NCI-H2107 treated with DMSO at 0.1 percent for 48 hours (cell line): ENCODE results near the gene UBE2J1.
A peak's percentile ranks its signal among the peaks of the same experiment; 100 is the strongest.

Source experiments
- DNase-seq: peaks from one replicate; lab custom pipeline; 2025; ENCODE audit not compliant: unreplicated experiment; lab: John Stamatoyannopoulos, UW

UBE2J1 gene

DNA sequence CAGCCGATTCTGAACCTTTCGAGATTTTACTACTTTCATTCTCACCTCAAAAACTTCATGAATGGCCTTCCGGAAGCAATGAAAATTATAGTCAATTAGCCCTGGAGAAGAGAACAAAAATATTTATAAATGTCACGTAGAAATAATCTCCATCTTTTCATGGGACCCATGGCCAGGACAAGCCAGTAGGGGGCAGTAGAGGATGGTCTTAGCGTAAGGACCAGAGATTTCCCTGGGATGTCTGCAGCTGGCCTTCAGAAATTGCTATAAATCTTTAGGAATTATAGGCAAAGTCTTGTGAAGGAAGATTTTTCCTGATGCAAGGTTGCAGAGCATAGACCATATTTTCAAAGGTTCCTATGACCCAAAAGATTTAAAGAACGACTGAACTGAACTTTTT lies 15.6 kb upstream of the UBE2J1 start:
- DNase-seq = peak; percentile 49

DNA sequence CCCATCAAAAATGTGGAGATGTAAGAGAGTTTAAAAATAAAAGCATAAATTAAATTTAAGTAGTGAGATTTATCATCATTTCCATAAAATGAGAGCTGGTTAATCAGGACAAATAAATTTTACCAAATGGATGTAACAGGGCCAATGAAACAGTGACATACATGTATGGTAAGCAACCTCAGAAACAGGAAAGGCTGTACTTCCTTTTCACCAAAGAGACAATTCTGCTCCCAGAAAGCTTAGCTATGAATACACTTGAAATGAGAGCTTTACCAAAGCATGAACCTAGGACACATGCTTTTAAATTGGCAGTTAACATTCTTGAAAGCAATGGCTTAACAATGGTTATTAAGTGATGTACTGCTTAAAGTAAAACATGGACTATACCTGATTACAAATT lies 12.1 kb upstream of the UBE2J1 start:
- no peak for DNase-seq

DNA sequence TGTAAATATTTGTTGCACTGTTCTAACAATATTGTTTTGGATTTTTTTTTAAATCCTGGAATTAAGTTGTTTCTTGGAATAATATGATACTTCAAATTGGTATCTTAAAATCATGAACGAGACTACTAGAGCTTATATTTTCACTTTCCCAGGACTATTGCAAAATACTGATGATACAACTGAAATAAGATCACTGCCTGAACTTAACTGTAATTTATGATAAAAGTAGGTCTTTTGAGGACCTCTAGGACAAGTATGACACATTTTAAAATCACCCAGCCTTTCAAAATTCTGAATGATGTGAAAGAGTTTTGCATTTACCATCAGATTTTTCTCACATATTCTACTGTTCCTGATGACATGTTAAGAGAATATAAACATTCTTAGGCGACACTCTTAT lies 8.6 kb upstream of the UBE2J1 start:
- no peak for DNase-seq

DNA sequence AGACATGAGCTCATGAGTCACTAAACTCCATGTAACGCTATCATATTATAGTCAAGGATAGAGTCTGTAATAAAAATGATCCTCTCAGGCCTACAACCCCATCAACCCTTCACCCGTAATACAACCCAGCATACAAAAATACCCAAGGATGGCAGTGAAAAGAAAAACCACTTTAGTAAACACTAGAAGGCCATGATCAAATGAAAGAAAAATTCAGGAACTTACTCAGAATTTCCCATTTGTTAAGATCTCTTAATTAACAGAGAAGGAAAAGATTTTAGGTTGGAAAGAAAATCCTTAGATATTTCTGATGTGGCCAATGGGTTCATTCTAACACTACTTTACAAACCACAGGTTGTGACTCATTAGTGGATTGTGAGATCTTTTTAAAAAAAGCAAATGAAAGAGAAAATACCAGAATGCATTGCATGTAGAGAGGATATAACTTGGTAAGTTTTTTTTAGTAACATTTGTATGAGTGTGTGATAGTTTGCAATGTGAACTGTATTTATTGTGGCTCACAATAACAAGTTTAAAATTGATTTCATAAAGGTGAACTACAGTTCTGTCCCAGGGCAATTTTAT lies 8.0 kb upstream of the UBE2J1 start:
- DNase-seq = no peak

DNA sequence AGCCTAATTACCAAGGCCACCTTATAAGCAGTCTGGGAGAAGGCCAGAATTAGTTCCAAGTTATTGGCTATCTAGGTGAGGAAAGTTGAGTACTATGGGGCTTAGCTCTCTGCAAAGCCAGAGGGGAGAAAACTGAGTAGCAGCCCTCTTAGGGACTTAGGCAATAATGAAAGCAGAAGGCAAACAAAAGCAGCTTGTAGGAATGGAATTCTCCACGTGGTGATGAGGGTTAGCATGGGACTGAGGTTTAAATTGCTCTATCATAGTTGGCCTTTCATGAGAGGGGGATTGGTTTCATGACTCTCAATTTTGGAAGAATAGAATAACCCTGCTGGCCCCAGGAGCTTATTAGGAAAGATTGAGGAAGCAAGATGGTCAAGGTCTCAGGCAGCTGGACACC lies 7.0 kb upstream of the UBE2J1 start:
- no peak for DNase-seq

- no peak for DNase-seq
These were observed 4.9 kb upstream of the UBE2J1 start for GRCh38 chr6:89357390-89357789.

- DNase-seq = peak; percentile 25
These were observed 4.2 kb upstream of the UBE2J1 start for GRCh38 chr6:89356642-89357170.

DNA sequence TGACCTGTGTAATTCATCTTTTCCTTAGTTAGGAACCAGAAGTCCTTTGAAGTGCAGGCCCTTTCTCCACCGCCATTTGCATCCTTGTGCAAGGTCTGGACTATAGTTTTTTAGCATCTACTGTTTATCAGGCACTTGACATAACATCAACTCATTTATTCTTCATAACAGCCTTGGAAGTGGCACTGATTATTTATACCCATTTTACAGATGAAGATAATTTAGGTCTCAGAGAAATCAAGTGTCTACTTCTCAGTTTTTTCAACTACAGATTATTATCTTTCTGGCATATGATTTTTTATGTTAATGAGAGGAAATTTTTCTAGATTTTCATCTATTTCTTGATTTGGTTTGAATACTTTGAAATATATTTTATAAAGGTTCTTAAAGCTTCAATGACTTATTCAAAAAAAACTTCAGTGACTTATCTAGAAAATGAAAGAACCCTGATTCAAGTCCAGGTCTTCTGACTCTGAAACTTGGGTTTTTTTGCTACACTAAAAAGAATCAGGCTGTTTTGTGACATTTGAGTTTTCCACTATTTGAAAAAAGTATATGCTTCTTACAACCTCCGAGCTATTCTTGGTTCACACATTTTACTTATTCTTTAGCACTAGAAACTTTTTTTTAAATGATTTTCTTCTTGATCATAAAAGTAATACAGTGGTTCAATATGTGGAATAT lies 3.1 kb upstream of the UBE2J1 start:
- DNase-seq = no peak

DNA sequence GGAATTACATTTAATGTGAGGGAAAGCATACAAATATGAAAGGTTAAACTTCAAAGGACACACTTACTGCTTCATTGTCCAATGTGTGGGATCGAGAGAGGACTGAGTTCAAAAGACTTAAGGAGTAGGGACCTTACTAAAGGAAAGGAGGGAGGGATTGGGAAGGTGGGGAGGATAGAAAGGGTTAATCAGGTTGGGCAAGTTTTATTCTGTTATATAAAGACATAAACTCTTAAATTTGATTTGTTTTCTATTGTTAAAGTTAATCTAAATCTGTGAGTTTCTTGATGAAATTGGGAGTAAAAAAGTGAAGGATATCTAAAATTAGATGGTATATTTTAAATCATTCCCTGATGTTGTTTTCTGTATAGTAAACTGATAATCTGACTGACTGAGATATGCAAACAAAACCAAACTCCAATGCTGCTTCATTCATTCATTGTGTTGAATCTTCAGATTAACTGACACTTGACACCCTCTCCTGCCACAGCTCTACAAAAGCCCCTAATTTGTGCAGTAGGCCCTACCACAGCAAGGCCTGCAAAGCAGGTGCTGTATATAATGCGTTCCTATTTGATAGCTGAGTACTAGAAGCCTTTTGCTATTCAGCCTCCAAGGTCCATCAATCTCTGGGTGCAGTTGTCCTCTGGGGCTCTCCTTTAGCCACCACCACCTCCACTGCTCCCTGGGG lies 1.3 kb upstream of the UBE2J1 start:
- DNase-seq = peak; percentile 95

GRCh38 chr6:89353118-89353556 lies 615 bp upstream of the UBE2J1 start:
- DNase-seq = no peak

DNA sequence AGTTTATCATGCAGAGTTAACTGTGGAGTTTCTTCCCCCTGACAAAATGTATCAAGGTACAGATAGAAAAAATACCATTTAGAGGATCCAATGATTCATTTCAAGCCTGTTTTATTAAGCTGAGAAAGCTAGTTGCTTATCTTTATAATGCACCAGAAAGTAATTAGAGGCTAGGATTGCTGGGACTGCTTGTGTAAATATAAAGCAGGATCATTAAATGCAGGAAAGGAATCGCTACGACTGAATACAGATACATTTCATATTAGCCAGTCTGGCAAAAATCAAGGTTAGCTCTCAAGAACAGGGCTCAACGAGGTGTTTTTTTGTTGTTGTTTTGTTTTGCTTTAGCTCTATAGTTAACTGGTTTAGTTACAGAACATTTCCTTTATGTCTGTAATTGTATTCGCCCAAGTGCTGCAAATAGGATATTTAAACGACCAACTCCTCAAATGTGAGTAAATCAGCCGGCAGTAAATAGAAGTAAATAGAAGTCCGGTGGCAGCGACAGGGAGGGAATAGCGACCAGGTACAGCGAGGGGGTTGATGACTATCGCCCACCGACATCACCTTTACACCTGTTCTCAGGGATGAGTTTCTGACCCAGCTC lies 748 bp downstream of the UBE2J1 start:
- no peak for DNase-seq

GRCh38 chr6:89350281-89350966 lies 2.1 kb downstream of the UBE2J1 start:
- DNase-seq = no peak

DNA sequence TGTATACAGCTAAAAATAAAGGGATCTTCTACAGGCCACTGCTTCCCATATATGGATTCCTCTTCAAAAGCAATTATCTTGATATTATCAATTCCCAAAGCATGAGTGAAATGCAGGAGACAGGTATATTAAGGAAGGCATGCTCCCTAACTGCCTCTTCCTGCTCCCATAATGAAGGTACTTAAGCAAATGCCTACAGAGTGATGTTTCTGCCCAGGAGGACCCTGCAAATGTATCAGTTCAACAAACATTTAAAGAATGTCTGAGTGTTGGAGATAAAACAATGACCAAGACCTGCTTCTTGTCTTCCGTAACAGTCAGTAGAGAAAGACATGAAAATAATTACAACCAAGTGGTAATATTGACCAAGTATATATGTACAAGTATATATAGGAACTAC lies 4.2 kb downstream of the UBE2J1 start:
- DNase-seq = no peak

- no peak for DNase-seq
These were observed 4.7 kb downstream of the UBE2J1 start for GRCh38 chr6:89347825-89348224.

DNA sequence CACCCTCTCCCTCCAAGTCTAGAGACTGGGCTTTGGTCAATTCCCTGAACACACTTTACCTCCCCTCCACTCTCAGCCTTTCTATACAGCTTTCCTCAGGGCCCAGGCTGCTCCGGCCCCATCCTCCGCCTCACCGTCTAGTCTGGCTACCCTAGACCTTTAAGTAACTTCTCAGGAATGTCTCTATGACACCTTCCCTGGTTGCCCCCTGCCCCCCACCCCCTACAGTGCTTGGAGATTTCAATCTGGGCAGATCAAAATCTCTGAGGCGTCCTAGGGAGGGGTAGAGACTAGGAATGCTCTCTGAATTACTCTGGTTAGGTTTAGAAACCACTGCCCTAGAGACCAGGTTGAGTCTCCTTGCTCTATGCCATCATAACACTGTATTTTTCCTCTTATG lies 6.1 kb downstream of the UBE2J1 start:
- no peak for DNase-seq

GRCh38 chr6:89339565-89339964 lies 13.0 kb downstream of the UBE2J1 start:
- no peak for DNase-seq

- DNase-seq = no peak
These were observed 17.4 kb downstream of the UBE2J1 start for GRCh38 chr6:89335164-89335563.

DNA sequence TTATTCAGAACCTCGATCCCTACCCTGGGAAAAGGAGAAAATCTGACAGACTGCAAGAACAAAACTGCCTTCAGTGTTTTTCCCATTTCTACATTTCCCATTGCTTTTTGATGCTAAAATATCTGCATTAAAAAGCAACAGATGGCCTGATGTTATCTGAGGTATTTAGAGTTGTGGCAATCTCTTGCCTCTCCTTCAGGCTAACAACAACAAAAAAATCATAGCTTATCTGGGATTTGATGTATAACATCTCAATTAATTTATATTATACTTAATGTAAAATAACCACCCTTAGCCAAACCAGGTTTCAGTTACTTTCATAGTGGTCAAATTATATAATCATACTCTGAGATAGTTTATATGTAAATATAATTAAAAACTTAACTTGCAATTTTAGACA lies 21.6 kb downstream of the UBE2J1 start:
- no peak for DNase-seq

GRCh38 chr6:89328976-89329375 lies 23.5 kb downstream of the UBE2J1 start:
- no peak for DNase-seq

- DNase-seq = no peak
These were observed 28.2 kb downstream of the UBE2J1 start for GRCh38 chr6:89324304-89324703.

- DNase-seq = peak; percentile 20
These were observed 29.0 kb downstream of the UBE2J1 start for GRCh38 chr6:89323511-89323971.
